HEK293 (cell line): ENCODE data around the gene LDLRAD2.

Experiments
- CTCF ChIP-seq: fragments of 450-650 bp; formaldehyde crosslinking; IDR thresholded peaks from 2 replicates; pipeline ENCODE4 v1.5.1; 2016; ENCODE audit warnings: missing biosample characterization, missing genetic modification characterization
- ZNF280D ChIP-seq: fragments of 450-650 bp; formaldehyde crosslinking; IDR thresholded peaks from 2 replicates; pipeline ENCODE4 v1.5.1; 2016; ENCODE audit warnings: missing biosample characterization, missing genetic modification characterization

- TF ChIP-seq ZNF280D (no peak), CTCF (no peak)
Observed at GRCh38 chr1:21874328-21874727, 62.3 kb downstream of the LDLRAD2 start.
